ENCODE measurements around the gene EGLN3. TPM values are rescaled to one million over a fixed set of nuclear protein-coding genes. Genes with fewer than 3 reads are reported as not detected.
A peak's percentile ranks its signal among the peaks of the same experiment; 100 is the strongest.

Gene EGLN3
- total and polyA plus RNA-seq, 2 of the 13 experiments (the other 11 are each of a cell fraction or from before 2014, with no cell fraction given) = 0.18 to 27.3 TPM

GRCh38 chr14:33987565-33988080 is 36.7 kb upstream of the EGLN3 start (continued):
- TF ChIP-seq POLR2AphosphoS5 (IDR thresholded peaks at IDR 0.05; ENCODE audit: low read depth, low read length) (no peak), ZKSCAN5 (CRISPR knock-in tag; IDR thresholded peaks at IDR 0.05) (no peak), SIN3B (IDR thresholded peaks at IDR 0.05; ENCODE audit: low read length) (no peak), CEBPZ (IDR thresholded peaks at IDR 0.05; ENCODE audit: low read length) (no peak), MAX (IDR thresholded peaks at IDR 0.05) (no peak), CREB1 (IDR thresholded peaks at IDR 0.05) (0 out of 2 replicates have a peak, but pooled peaks have one; percentile 20), CREB1 (CRISPR knock-in tag; IDR thresholded peaks at IDR 0.05) (no peak; the same call in 1 of the 2 replicates), ZNF343 (CRISPR knock-in tag; IDR thresholded peaks at IDR 0.05) (no peak), TBX2 (CRISPR knock-in tag; IDR thresholded peaks at IDR 0.05; ENCODE audit: borderline replicate concordance) (peak; percentile 77; the same call in 1 of the 2 replicates), GMEB2 (CRISPR knock-in tag; IDR thresholded peaks at IDR 0.05; ENCODE audit: low read depth) (no peak), PLRG1 (conservative IDR thresholded peaks at IDR 0.05) (no peak), HMGXB3 (CRISPR knock-in tag; IDR thresholded peaks at IDR 0.05; ENCODE audit: borderline replicate concordance) (peak; percentile 65; the same call in 1 of the 2 replicates), GMEB1 (CRISPR knock-in tag; IDR thresholded peaks at IDR 0.05; ENCODE audit: borderline replicate concordance) (peak; percentile 49; the same call in 1 of the 2 replicates), ZFP62 (CRISPR knock-in tag; IDR thresholded peaks at IDR 0.05) (no peak), MED1 (CRISPR knock-in tag; IDR thresholded peaks at IDR 0.05) (peak; percentile 71), SP4 (CRISPR knock-in tag; IDR thresholded peaks at IDR 0.05) (no peak), SKI (IDR thresholded peaks at IDR 0.05; ENCODE audit: partially characterized antibody) (peak; percentile 83), ARNT2 (CRISPR knock-in tag; IDR thresholded peaks at IDR 0.05; ENCODE audit: low read depth) (0 out of 2 replicates have a peak, but pooled peaks have one; percentile 45)
